ENCODE data around the gene ACTL10.

DNA sequence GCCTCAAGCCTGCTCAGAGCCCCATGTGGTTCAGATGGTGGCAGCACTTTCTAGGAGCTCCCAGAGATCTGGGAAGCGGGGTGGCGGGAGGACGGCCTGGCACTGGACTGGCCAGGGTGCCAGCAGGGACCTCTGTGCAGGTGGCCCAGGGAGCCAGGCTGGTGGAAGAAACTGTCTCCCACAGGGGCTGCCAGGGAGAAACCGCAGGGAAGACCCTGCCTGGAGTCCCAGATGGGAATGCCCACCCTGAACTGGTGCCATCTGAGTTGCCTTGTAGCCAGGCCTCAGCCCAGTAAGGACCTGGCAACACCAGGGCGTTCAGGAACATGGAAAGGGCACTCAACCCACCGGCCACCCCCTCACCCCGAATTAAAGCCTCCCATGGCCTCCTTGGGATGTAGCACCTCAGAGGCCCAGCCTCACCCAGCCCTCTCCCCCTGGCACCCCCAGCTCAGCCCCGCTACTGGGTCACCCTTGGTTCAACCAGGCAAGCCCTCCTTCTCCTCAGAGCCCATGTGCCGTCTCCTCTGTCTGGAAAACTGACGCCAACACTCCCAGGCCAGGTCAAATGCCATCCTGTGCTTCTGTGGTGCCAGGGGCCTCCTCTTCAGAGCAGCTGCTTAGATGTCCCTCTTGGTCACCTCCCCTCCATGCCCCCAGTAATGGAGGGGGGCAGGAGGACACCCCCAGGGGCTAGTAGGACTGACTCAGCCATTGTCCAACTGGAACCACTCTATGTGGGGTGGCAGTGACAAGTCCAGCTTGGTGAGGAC is 10.5 kb upstream of the ACTL10 start:
- TF ChIP-seq, protein P1, sequence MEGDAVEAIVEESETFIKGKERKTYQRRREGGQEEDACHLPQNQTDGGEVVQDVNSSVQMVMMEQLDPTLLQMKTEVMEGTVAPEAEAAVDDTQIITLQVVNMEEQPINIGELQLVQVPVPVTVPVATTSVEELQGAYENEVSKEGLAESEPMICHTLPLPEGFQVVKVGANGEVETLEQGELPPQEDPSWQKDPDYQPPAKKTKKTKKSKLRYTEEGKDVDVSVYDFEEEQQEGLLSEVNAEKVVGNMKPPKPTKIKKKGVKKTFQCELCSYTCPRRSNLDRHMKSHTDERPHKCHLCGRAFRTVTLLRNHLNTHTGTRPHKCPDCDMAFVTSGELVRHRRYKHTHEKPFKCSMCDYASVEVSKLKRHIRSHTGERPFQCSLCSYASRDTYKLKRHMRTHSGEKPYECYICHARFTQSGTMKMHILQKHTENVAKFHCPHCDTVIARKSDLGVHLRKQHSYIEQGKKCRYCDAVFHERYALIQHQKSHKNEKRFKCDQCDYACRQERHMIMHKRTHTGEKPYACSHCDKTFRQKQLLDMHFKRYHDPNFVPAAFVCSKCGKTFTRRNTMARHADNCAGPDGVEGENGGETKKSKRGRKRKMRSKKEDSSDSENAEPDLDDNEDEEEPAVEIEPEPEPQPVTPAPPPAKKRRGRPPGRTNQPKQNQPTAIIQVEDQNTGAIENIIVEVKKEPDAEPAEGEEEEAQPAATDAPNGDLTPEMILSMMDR (IDR thresholded peaks at IDR 0.05): no peak
- TF ChIP-seq POLR2A (IDR thresholded peaks at IDR 0.05): no peak
